Keratinocyte (primary cell): ENCODE measurements around the gene AFF4. TPM values are rescaled to one million over a fixed set of nuclear protein-coding genes. Genes with fewer than 3 reads are reported as not detected.

Experiments used
- DNase-seq: peaks from one replicate; pipeline ENCODE4 v3.0.0-alpha.2; 2011; ENCODE audit warnings: low read depth, missing footprints, low spot score
- FAIRE-seq: peaks from 2 replicates; lab custom pipeline; 2011; peaks lifted over from hg19 to GRCh38; lab: Jason Lieb, UNC
- H2AFZ ChIP-seq: 2 replicates; pipeline ENCODE4 v1.6.0; 2012; ENCODE audit warnings: low read length, control low read depth, inconsistent platforms; ENCODE audit not compliant: control insufficient read depth
- H3K27ac ChIP-seq: 2 replicates; pipeline ENCODE4 v1.5.1; 2011; ENCODE audit warnings: low read length; ENCODE audit not compliant: control insufficient read depth, insufficient read depth
- H3K27me3 ChIP-seq: 3 replicates; pipeline ENCODE4 v1.6.0; 2011; ENCODE audit warnings: low read length; ENCODE audit not compliant: control insufficient read depth, insufficient read depth; ENCODE audit errors: extremely low read depth
- H3K36me3 ChIP-seq, 2 experiments: 2 replicates in 1 of 2; 3 replicates in 1 of 2; pipeline ENCODE4 v1.5.1; 2011; ENCODE audit warnings: low read length in 2 of 2, mild to moderate bottlenecking in 1 of 2; ENCODE audit not compliant: control insufficient read depth in 2 of 2, insufficient read depth in 2 of 2; ENCODE audit errors: extremely low read depth in 1 of 2
- H3K4me1 ChIP-seq: 3 replicates; pipeline ENCODE4 v1.5.1; 2011; ENCODE audit warnings: low read length; ENCODE audit not compliant: control insufficient read depth, insufficient read depth; ENCODE audit errors: extremely low read depth
- H3K4me2 ChIP-seq: 3 replicates; pipeline ENCODE4 v1.6.0; 2011; ENCODE audit warnings: low read depth, low read length; ENCODE audit not compliant: control insufficient read depth, insufficient read depth; ENCODE audit errors: extremely low read depth
- H3K4me3 ChIP-seq, 3 experiments: fragments of 200-600 bp in 1 of 3; sonication (generic) in 1 of 3; 2 replicates in 2 of 3; 3 replicates in 1 of 3; pipeline ENCODE4 v1.5.1; 2011 to 2016; ENCODE audit warnings: low read length in 3 of 3, mild to moderate bottlenecking in 3 of 3, control low read depth in 2 of 3, inconsistent platforms in 1 of 3, low read depth in 1 of 3, mixed read lengths in 1 of 3, mixed run types in 1 of 3, moderate library complexity in 1 of 3; ENCODE audit not compliant: control insufficient read depth in 2 of 3, insufficient read depth in 2 of 3; ENCODE audit errors: extremely low read depth in 1 of 3
- H3K79me2 ChIP-seq: 2 replicates; pipeline ENCODE4 v1.6.0; 2012; ENCODE audit warnings: low read length; ENCODE audit not compliant: control insufficient read depth, insufficient read depth
- H3K9ac ChIP-seq: 3 replicates; pipeline ENCODE4 v1.6.0; 2011; ENCODE audit warnings: low read length; ENCODE audit not compliant: control insufficient read depth, insufficient read depth; ENCODE audit errors: extremely low read depth
- H3K9me1 ChIP-seq: 3 replicates; pipeline ENCODE4 v1.6.0; 2011; ENCODE audit warnings: low read length; ENCODE audit not compliant: control insufficient read depth, insufficient read depth; ENCODE audit errors: extremely low read depth
- H3K9me3 ChIP-seq: 2 replicates; pipeline ENCODE4 v1.5.1; 2012; ENCODE audit warnings: low read depth, low read length; ENCODE audit not compliant: control insufficient read depth
- H4K20me1 ChIP-seq: 3 replicates; pipeline ENCODE4 v1.6.0; 2011; ENCODE audit warnings: low read length; ENCODE audit not compliant: control insufficient read depth, insufficient read depth; ENCODE audit errors: extremely low read depth
- CTCF ChIP-seq, 3 experiments: IDR thresholded peaks in 1 of 3; conservative IDR thresholded peaks in 1 of 3; optimal IDR thresholded peaks in 1 of 3; 2 replicates in 2 of 3; 3 replicates in 1 of 3; pipeline versions ENCODE3 to v1.5.1; 2011; ENCODE audit warnings: low read length in 3 of 3, mild to moderate bottlenecking in 3 of 3, moderate library complexity in 2 of 3, control low read depth in 1 of 3, inconsistent platforms in 1 of 3; ENCODE audit not compliant: insufficient read depth in 2 of 3; ENCODE audit errors: extremely low read depth in 1 of 3
- EZH2 ChIP-seq: IDR thresholded peaks from one replicate; pipeline ENCODE4 v1.6.1; 2012; ENCODE audit warnings: inconsistent platforms, mild to moderate bottlenecking, low read length, moderate library complexity
- dilution Hi-C: fragments of 300-500 bp; cut with MboI; formaldehyde crosslinking; loops from one replicate; pipeline ENCODE4 v1.7.0; 2020; ENCODE audit warnings: low sequenced_read_pairs; ENCODE audit not compliant: extremely low pct_ligation_motif_present
- polyA plus RNA-seq, 5 experiments: library from polyadenylated mRNA; depleted of rRNA in 3 of 5; stranded (reverse) in 3 of 5; stranded (forward) in 1 of 5; unstranded in 1 of 5; fragments of >200 nt; gene quantifications; 1 replicate in 1 of 5; 2 replicates in 3 of 5; 3 replicates in 1 of 5; pipeline versions ENCODE4 v1.2.1 to v1.2.3, GENCODE V29; 2011 to 2012; ENCODE audit warnings: missing spikeins in 2 of 5, low read depth in 1 of 5, low replicate concordance in 1 of 5

The AFF4 gene
- polyA plus RNA-seq, 1 donor (not counting 4 experiments of a cell fraction or from before 2014, with no cell fraction given) = 51.3 TPM

- Histone ChIP-seq H3K9me3 (no peaks in the 10 kb centered on the region), H3K4me3 (peak within 1 kb of the TSS; percentile 69 to 99 (median 98)), H3K9me1 (no peaks in the 10 kb centered on the region), H4K20me1 (peaks cover 2% of the 10 kb centered on the region), H2AFZ (peak within 1 kb of the TSS; percentile 91), H3K27ac (peak within 1 kb of the TSS; percentile 91), H3K4me1 (peaks cover 14% of the 10 kb centered on the region), H3K79me2 (peaks cover 17% of the 10 kb centered on the region), H3K9ac (peak within 1 kb of the TSS; percentile 96), H3K27me3 (no peaks in the 10 kb centered on the region), H3K36me3 (peaks cover 0 to 14% of the 10 kb centered on the region in 2 experiments), H3K4me2 (peak within 1 kb of the TSS; percentile 97)
- FAIRE-seq (peak; percentile 90), DNase-seq (peak; percentile 95)
- dilution Hi-C loops = no loop called here
- TF ChIP-seq CTCF (optimal IDR thresholded peaks at IDR 0.05 in 1 of 3, IDR thresholded peaks at IDR 0.05 in 1 of 3, conservative IDR thresholded peaks at IDR 0.05 in 1 of 3; ENCODE audit: extremely low read depth in 1 of 3, insufficient read depth in 2 of 3, low read length in 3 of 3) (peak in 2 of 3 experiments; percentile 10 to 63), EZH2 (no peak)
Measured at GRCh38 chr5:132866342-132867045, 96.9 kb downstream of the AFF4 start, which contains the start of the genes GDF9 and UQCRQ. Gene GDF9, minus strand, starts transcription at chr5:132866469. Its CDS starts 1,936 bp downstream, at chr5:132864533. Gene UQCRQ, plus strand, starts transcription at chr5:132866642. Its CDS starts 240 bp downstream, at chr5:132866882.

- dilution Hi-C loops = no loop called here
Measured at GRCh38 chr5:132865668-132866341, 97.6 kb downstream of the AFF4 start.

More at GRCh38 chr5:132865668-132866341, 97.6 kb downstream of the AFF4 start:
- TF ChIP-seq EZH2 = no peak
- TF ChIP-seq CTCF (optimal IDR thresholded peaks at IDR 0.05 in 1 of 3, IDR thresholded peaks at IDR 0.05 in 1 of 3, conservative IDR thresholded peaks at IDR 0.05 in 1 of 3; ENCODE audit: extremely low read depth in 1 of 3, insufficient read depth in 2 of 3, low read length in 3 of 3) = no peak
- Histone ChIP-seq H3K4me1 (peaks cover 14% of the 10 kb centered on the region), H3K4me2 (peak overlapping the region; percentile 89), H3K27ac (peak overlapping the region; percentile 91), H3K4me3 (peak overlapping the region; percentile 69 to 99 (median 98)), H3K9me3 (no peaks in the 10 kb centered on the region), H3K9ac (peak overlapping the region; percentile 96), H3K36me3 (peaks cover 0 to 14% of the 10 kb centered on the region in 2 experiments), H4K20me1 (peaks cover 2% of the 10 kb centered on the region), H3K27me3 (no peaks in the 10 kb centered on the region), H3K79me2 (peaks cover 17% of the 10 kb centered on the region), H2AFZ (peak overlapping the region; percentile 91), H3K9me1 (no peaks in the 10 kb centered on the region)
- DNase-seq (no peak), FAIRE-seq (no peak)
